GM23338 (cell line): ENCODE results near the gene SUN2. TPM values are rescaled to one million over a fixed set of nuclear protein-coding genes. Genes with fewer than 3 reads are reported as not detected.
A peak's percentile ranks its signal among the peaks of the same experiment; 100 is the strongest.

Experiments used
- ATAC-seq: fragments of 200-7000 bp; cut with Tn5 transposase; 3 replicates; pipeline ENCODE4 v1.9.1; 2020
- DNase-seq: peaks from one replicate; pipeline ENCODE4 v3.0.0-alpha.2; 2015; ENCODE audit warnings: low spot score
- H2AFZ ChIP-seq: fragments of 200-600 bp; sonication (generic); 2 replicates; pipeline ENCODE4 v1.8.0; 2016; ENCODE audit warnings: antibody characterized with exemption, mild to moderate bottlenecking, moderate library complexity
- H3F3A ChIP-seq: fragments of 200-600 bp; sonication (generic); replicated peaks from 2 replicates; pipeline ENCODE4 v1.8.0; 2017; ENCODE audit warnings: antibody characterized with exemption, mixed run types, low read depth
- H3K27ac ChIP-seq: fragments of 200-600 bp; sonication (generic); 2 replicates; pipeline ENCODE4 v1.6.1; 2016; ENCODE audit warnings: low read depth
- H3K27me3 ChIP-seq: fragments of 200-600 bp; sonication (generic); 2 replicates; pipeline ENCODE4 v1.8.0; 2016; ENCODE audit warnings: mild to moderate bottlenecking, mixed run types, moderate library complexity; ENCODE audit not compliant: insufficient read depth
- H3K36me3 ChIP-seq: fragments of 200-600 bp; sonication (generic); 2 replicates; pipeline ENCODE4 v1.8.0; 2016; ENCODE audit warnings: mild to moderate bottlenecking; ENCODE audit not compliant: insufficient read depth
- H3K4me1 ChIP-seq: fragments of 200-600 bp; sonication (generic); 2 replicates; pipeline ENCODE4 v1.8.0; 2016; ENCODE audit warnings: mild to moderate bottlenecking, moderate library complexity; ENCODE audit not compliant: insufficient read depth
- H3K4me2 ChIP-seq: fragments of 200-600 bp; sonication (generic); 2 replicates; pipeline ENCODE4 v1.7.1; 2017; ENCODE audit warnings: mixed run types
- H3K4me3 ChIP-seq: fragments of 200-600 bp; sonication (generic); 2 replicates; pipeline ENCODE4 v1.6.1; 2016; ENCODE audit warnings: mixed run types
- H3K79me2 ChIP-seq: fragments of 200-600 bp; sonication (generic); replicated peaks from 2 replicates; pipeline ENCODE4 v1.8.0; 2017; ENCODE audit warnings: mild to moderate bottlenecking; ENCODE audit not compliant: insufficient read depth
- H3K9me2 ChIP-seq: fragments of 200-600 bp; sonication (generic); 2 replicates; pipeline ENCODE4 v1.8.0; 2017; ENCODE audit not compliant: insufficient read depth
- H4K20me1 ChIP-seq: fragments of 200-600 bp; sonication (generic); replicated peaks from 2 replicates; pipeline ENCODE4 v1.8.0; 2017; ENCODE audit warnings: mild to moderate bottlenecking; ENCODE audit not compliant: insufficient read depth
- H3K27ac Mint-ChIP-seq: 2 replicates; pipeline ENCODE4 v1.8.0; 2020; ENCODE audit warnings: inconsistent platforms, mild to moderate bottlenecking, moderate library complexity, mixed read lengths
- H3K27me3 Mint-ChIP-seq: 3 replicates; pipeline ENCODE4 v1.8.0; 2022; ENCODE audit warnings: low read depth, mild to moderate bottlenecking, moderate library complexity, mixed read lengths, inconsistent platforms; ENCODE audit not compliant: insufficient read depth, poor library complexity
- H3K36me3 Mint-ChIP-seq: 3 replicates; pipeline ENCODE4 v1.8.0; 2021; ENCODE audit warnings: low read depth, mild to moderate bottlenecking, inconsistent platforms, moderate library complexity, mixed read lengths
- H3K4me1 Mint-ChIP-seq: 3 replicates; pipeline ENCODE4 v1.8.0; 2020; ENCODE audit warnings: mild to moderate bottlenecking, inconsistent platforms, mixed read lengths
- H3K4me3 Mint-ChIP-seq: 3 replicates; pipeline ENCODE4 v1.8.0; 2021; ENCODE audit warnings: moderate library complexity, mild to moderate bottlenecking, inconsistent platforms, mixed read lengths
- H3K9me3 Mint-ChIP-seq: 3 replicates; pipeline ENCODE4 v1.8.0; 2020; ENCODE audit warnings: moderate library complexity, mild to moderate bottlenecking, inconsistent platforms, mixed read lengths
- CREB1 ChIP-seq: fragments of 250-450 bp; sonication (Bioruptor Pico); IDR thresholded peaks from 2 replicates; pipeline ENCODE4 v1.5.0; 2020; ENCODE audit warnings: low read depth, mild to moderate bottlenecking, moderate library complexity
- EZH2 ChIP-seq: fragments of 200-600 bp; sonication (generic); IDR thresholded peaks from one replicate; pipeline ENCODE4 v1.8.0; 2017; ENCODE audit warnings: antibody characterized with exemption, mild to moderate bottlenecking, low read depth; ENCODE audit not compliant: unreplicated experiment
- EZH2phosphoT487 ChIP-seq: fragments of 200-600 bp; sonication (generic); IDR thresholded peaks from one replicate; pipeline ENCODE4 v1.8.1; 2018; ENCODE audit warnings: antibody characterized with exemption; ENCODE audit not compliant: unreplicated experiment
- JUNB ChIP-seq: IDR thresholded peaks from one replicate; pipeline ENCODE4 v1.6.1; 2016; ENCODE audit warnings: antibody characterized with exemption; ENCODE audit not compliant: unreplicated experiment
- NANOG ChIP-seq: IDR thresholded peaks from 2 replicates; pipeline ENCODE4 v1.6.1; 2016; ENCODE audit warnings: antibody characterized with exemption, borderline replicate concordance
- POLR2AphosphoS5 ChIP-seq: IDR thresholded peaks from 2 replicates; pipeline ENCODE4 v1.6.1; 2016; ENCODE audit warnings: antibody characterized with exemption, low read depth
- STAT1 ChIP-seq: IDR thresholded peaks from one replicate; pipeline ENCODE4 v1.6.1; 2016; ENCODE audit warnings: antibody characterized with exemption; ENCODE audit not compliant: unreplicated experiment
- ZNF114 ChIP-seq: fragments of 250-450 bp; sonication (Bioruptor Pico); IDR thresholded peaks from 2 replicates; pipeline ENCODE4 v1.5.0; 2020; ENCODE audit warnings: mild to moderate bottlenecking, moderate library complexity
- ZNF331 ChIP-seq: fragments of 250-450 bp; sonication (Bioruptor Pico); IDR thresholded peaks from 2 replicates; pipeline ENCODE4 v1.5.0; 2020; ENCODE audit warnings: low read depth, mild to moderate bottlenecking, moderate library complexity
- polyA plus RNA-seq: library from polyadenylated mRNA; unstranded; fragments of >200 nt; fragmentation: Nextera tagmentation; extraction: Ambion mirVana; gene quantifications from 2 replicates; pipeline ENCODE4 v1.2.1, GENCODE V29; 2016
- total RNA-seq: library from RNA; depleted of rRNA; stranded (reverse); fragments of >200 nt; shearing (Covaris generic); gene quantifications from 2 replicates; pipeline ENCODE4 v1.2.3, GENCODE V29; 2014
- TF ChIP-seq, protein P1 (sequence below): IDR thresholded peaks from 2 replicates; pipeline ENCODE4 v1.6.1; 2016; ENCODE audit warnings: antibody characterized with exemption
- TF ChIP-seq, protein P2 (sequence below): fragments of 250-450 bp; sonication (Bioruptor Pico); IDR thresholded peaks from 2 replicates; pipeline ENCODE4 v1.5.0; 2020; ENCODE audit warnings: mild to moderate bottlenecking, moderate library complexity

SUN2 gene
- total and polyA plus RNA-seq, 2 experiments from 2014 or later, result 7.2 to 17.6 TPM

DNA sequence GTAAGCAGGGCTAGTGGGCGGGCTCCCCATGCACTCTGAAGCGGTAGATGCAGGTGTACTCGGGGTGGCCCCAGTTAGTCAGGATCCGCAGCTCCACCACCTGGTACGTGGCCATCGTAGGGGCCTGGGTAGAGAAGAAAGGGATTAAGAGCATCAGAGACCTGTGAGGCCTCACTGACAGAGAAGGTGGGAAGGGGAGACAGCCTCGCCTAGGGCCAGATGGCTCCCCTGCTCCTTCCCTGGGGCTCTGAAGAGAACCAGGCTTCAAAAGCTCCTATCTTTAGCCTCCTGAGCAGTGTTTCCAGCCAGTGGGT lies 19.6 kb downstream of the SUN2 start:
- Mint-ChIP-seq H3K36me3 (peaks cover 34% of the 10 kb centered on the region; the same call in 2 of the 3 replicates), H3K9me3 (no peaks in the 10 kb centered on the region; the same call in 2 of the 3 replicates), H3K27ac (no peak overlapping the region), H3K27me3 (peaks cover 26% of the 10 kb centered on the region), H3K4me1 (peaks cover 6% of the 10 kb centered on the region), H3K4me3 (no peak overlapping the region)
- DNase-seq (no peak), ATAC-seq (peak; percentile 7; the same call in 2 of the 3 replicates)
- Histone ChIP-seq H2AFZ (no peak overlapping the region), H3K4me1 (no peaks in the 10 kb centered on the region), H3F3A (0 out of 2 replicates have a peak, but pooled peaks cover 4% of the 10 kb centered on the region), H3K9me2 (no peaks in the 10 kb centered on the region), H3K4me3 (no peak overlapping the region), H3K79me2 (no peaks in the 10 kb centered on the region), H3K27ac (no peak overlapping the region), H3K27me3 (no peaks in the 10 kb centered on the region), H3K36me3 (no peaks in the 10 kb centered on the region), H3K4me2 (no peak overlapping the region), H4K20me1 (peaks cover 11% of the 10 kb centered on the region)
- TF ChIP-seq, protein P1, sequence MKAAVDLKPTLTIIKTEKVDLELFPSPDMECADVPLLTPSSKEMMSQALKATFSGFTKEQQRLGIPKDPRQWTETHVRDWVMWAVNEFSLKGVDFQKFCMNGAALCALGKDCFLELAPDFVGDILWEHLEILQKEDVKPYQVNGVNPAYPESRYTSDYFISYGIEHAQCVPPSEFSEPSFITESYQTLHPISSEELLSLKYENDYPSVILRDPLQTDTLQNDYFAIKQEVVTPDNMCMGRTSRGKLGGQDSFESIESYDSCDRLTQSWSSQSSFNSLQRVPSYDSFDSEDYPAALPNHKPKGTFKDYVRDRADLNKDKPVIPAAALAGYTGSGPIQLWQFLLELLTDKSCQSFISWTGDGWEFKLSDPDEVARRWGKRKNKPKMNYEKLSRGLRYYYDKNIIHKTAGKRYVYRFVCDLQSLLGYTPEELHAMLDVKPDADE, result no peak
- TF ChIP-seq POLR2AphosphoS5 (no peak), NANOG (no peak), EZH2 (no peak), JUNB (no peak), ZNF331 (CRISPR knock-in tag) (no peak), STAT1 (no peak), EZH2phosphoT487 (no peak), ZNF114 (CRISPR knock-in tag) (no peak)

DNA sequence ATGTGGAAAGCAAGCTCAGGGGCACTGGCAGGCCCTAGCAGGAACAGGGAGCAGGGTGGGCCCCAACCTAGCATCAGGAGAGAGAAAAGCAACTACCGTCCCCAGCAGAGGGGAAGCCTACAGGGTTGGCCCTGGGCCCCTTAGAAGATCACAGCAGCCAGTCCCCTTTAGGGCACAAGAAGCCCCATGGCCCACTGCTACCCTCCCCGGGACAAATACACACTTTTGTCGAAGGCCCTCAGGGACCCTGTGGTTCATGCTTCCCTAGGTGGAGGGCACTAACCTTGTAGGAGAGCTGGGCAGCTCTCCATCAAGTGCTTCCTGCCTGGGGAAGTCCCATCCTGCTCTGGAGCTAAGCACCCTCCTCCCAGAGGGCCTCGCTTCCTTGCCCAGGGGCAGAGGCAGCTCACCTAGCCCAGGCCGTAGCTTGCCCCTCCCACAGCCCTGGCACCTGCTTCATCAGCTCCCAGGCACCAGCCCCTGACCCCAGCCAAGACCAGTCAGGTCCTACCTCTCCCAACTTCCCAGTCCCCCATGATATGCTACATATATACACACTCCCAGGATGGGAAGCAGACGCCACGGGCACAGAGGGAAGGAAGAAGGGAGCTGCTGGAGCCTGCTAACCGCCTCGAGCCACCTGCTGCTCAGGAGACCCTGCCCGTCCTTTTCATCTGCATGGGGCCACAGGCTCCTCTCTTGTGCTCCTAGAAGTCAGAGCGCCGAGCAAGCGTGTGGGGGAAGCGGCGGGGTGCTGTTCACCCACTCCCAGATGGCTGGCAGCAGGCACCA lies 20.1 kb downstream of the SUN2 start:
- no peaks in the 10 kb centered on the region; the same call in 2 of the 3 replicates for H3K9me3 Mint-ChIP-seq
- no peak for ATAC-seq
- no peaks in the 10 kb centered on the region for H3K4me1 ChIP-seq
- H3F3A ChIP-seq, result 0 out of 2 replicates have a peak, but pooled peaks cover 4% of the 10 kb centered on the region
- peaks cover 11% of the 10 kb centered on the region for H4K20me1 ChIP-seq
- H3K4me1 Mint-ChIP-seq, result peaks cover 6% of the 10 kb centered on the region
- peaks cover 26% of the 10 kb centered on the region for H3K27me3 Mint-ChIP-seq
- H3K36me3 ChIP-seq, result no peaks in the 10 kb centered on the region
- H3K4me3 Mint-ChIP-seq, result no peak overlapping the region
- peaks cover 37% of the 10 kb centered on the region for H3K36me3 Mint-ChIP-seq
- H3K4me3 ChIP-seq, result no peak overlapping the region
- no peak for DNase-seq
- H3K4me2 ChIP-seq, result no peak overlapping the region
- no peaks in the 10 kb centered on the region for H3K79me2 ChIP-seq
- H3K27me3 ChIP-seq, result no peaks in the 10 kb centered on the region
- no peak overlapping the region for H3K27ac ChIP-seq
- no peak overlapping the region for H2AFZ ChIP-seq
- no peak overlapping the region; the same call in 1 of the 2 replicates for H3K27ac Mint-ChIP-seq
- H3K9me2 ChIP-seq, result no peaks in the 10 kb centered on the region
- TF ChIP-seq ZNF331 (CRISPR knock-in tag), result no peak
- TF ChIP-seq EZH2, result no peak
- no peak for TF ChIP-seq NANOG
- TF ChIP-seq ZNF114 (CRISPR knock-in tag), result no peak
- TF ChIP-seq, protein P2, sequence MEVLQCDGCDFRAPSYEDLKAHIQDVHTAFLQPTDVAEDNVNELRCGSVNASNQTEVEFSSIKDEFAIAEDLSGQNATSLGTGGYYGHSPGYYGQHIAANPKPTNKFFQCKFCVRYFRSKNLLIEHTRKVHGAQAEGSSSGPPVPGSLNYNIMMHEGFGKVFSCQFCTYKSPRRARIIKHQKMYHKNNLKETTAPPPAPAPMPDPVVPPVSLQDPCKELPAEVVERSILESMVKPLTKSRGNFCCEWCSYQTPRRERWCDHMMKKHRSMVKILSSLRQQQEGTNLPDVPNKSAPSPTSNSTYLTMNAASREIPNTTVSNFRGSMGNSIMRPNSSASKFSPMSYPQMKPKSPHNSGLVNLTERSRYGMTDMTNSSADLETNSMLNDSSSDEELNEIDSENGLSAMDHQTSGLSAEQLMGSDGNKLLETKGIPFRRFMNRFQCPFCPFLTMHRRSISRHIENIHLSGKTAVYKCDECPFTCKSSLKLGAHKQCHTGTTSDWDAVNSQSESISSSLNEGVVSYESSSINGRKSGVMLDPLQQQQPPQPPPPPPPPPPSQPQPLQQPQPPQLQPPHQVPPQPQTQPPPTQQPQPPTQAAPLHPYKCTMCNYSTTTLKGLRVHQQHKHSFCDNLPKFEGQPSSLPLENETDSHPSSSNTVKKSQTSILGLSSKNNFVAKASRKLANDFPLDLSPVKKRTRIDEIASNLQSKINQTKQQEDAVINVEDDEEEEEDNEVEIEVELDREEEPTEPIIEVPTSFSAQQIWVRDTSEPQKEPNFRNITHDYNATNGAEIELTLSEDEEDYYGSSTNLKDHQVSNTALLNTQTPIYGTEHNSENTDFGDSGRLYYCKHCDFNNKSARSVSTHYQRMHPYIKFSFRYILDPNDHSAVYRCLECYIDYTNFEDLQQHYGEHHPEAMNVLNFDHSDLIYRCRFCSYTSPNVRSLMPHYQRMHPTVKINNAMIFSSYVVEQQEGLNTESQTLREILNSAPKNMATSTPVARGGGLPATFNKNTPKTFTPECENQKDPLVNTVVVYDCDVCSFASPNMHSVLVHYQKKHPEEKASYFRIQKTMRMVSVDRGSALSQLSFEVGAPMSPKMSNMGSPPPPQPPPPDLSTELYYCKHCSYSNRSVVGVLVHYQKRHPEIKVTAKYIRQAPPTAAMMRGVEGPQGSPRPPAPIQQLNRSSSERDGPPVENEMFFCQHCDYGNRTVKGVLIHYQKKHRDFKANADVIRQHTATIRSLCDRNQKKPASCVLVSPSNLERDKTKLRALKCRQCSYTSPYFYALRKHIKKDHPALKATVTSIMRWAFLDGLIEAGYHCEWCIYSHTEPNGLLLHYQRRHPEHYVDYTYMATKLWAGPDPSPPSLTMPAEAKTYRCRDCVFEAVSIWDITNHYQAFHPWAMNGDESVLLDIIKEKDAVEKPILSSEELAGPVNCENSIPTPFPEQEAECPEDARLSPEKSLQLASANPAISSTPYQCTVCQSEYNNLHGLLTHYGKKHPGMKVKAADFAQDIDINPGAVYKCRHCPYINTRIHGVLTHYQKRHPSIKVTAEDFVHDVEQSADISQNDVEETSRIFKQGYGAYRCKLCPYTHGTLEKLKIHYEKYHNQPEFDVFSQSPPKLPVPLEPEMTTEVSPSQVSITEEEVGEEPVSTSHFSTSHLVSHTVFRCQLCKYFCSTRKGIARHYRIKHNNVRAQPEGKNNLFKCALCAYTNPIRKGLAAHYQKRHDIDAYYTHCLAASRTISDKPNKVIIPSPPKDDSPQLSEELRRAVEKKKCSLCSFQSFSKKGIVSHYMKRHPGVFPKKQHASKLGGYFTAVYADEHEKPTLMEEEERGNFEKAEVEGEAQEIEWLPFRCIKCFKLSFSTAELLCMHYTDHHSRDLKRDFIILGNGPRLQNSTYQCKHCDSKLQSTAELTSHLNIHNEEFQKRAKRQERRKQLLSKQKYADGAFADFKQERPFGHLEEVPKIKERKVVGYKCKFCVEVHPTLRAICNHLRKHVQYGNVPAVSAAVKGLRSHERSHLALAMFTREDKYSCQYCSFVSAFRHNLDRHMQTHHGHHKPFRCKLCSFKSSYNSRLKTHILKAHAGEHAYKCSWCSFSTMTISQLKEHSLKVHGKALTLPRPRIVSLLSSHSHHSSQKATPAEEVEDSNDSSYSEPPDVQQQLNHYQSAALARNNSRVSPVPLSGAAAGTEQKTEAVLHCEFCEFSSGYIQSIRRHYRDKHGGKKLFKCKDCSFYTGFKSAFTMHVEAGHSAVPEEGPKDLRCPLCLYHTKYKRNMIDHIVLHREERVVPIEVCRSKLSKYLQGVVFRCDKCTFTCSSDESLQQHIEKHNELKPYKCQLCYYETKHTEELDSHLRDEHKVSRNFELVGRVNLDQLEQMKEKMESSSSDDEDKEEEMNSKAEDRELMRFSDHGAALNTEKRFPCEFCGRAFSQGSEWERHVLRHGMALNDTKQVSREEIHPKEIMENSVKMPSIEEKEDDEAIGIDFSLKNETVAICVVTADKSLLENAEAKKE (CRISPR knock-in tag), result no peak
- no peak for TF ChIP-seq CREB1 (CRISPR knock-in tag)
- no peak for TF ChIP-seq JUNB
